Pancreas (tissue), 10 donors: ENCODE data around the gene REEP6. TPM values are rescaled to one million over a fixed set of nuclear protein-coding genes. Genes with fewer than 3 reads are reported as not detected.
"Not testable (repeated sequence)": the region's sequence is repeated elsewhere in the genome, so short reads cannot be mapped to it uniquely, and the experiment has no call there.

Source experiments
- ATAC-seq, 4 donors: fragments of 200-7000 bp; cut with Tn5 transposase; one replicate each; pipeline versions ENCODE4 v1.8.0 to v1.9.1; 2020; ENCODE audit warnings: mild to moderate bottlenecking in 4 of 4, moderate library complexity in 4 of 4
- DNase-seq, 6 donors: peaks; one replicate each; pipeline ENCODE4 v3.0.0-alpha.2; 2020
- FAIRE-seq: peaks from 2 replicates; lab custom pipeline; 2012; peaks lifted over from hg19 to GRCh38; lab: Jason Lieb, UNC
- H3K27ac ChIP-seq, 4 donors: fragments of 200-600 bp; sonication (generic); 1 replicate in 3 of 4; 2 replicates in 1 of 4; pipeline versions ENCODE4 v1.5.0 to v1.8.0; 2020
- H3K27me3 ChIP-seq, 4 donors: fragments of 200-600 bp; one replicate each; pipeline ENCODE4 v1.8.0; 2021
- H3K36me3 ChIP-seq, 3 donors: fragments of 200-600 bp; sonication (generic) in 1 of 3; one replicate each; pipeline versions ENCODE4 v1.5.0 to v1.8.0; 2020 to 2021
- H3K4me1 ChIP-seq, 3 donors: fragments of 200-600 bp; one replicate each; pipeline ENCODE4 v1.8.0; 2021
- H3K4me3 ChIP-seq, 4 donors: fragments of 200-600 bp; sonication (generic) in 2 of 4; one replicate each; pipeline versions ENCODE4 v1.5.0 to v1.8.0; 2020 to 2021
- H3K9me3 ChIP-seq, 4 donors: fragments of 200-600 bp; one replicate each; pipeline ENCODE4 v1.8.0; 2021
- WGBS, 2 donors: extraction: QIAGEN DNeasy Blood & Tissue Kit; methylation state at CpG; one replicate each; pipeline ENCODE4 v1.1.7; 2013; 5-methylcytosine and 5-hydroxymethylcytosine counted together
- intact Hi-C, 3 donors: fragments of 100-400 bp; cut with DNase I; formaldehyde crosslinking; loops; one replicate each; pipeline versions ENCODE4 v1.11.1 to v1.14.2; 2022
- polyA plus RNA-seq, 2 donors: library from polyadenylated mRNA; stranded (reverse); fragments of 200-250 nt; gene quantifications; one replicate each; pipeline ENCODE4 v1.2.3, GENCODE V29; 2013
- total RNA-seq, 6 donors: library from RNA; stranded (reverse); fragmentation: NEBNext Ultra II Directional in 4 of 6; extraction: Animal tissue kit (Norgen Biotek cat#: 25700) in 4 of 6; gene quantifications; one replicate each; pipeline versions ENCODE4 v1.2.1 to v1.2.4, GENCODE V29; 2021 to 2023
- TF ChIP-seq, protein P1 (sequence below), 4 donors: fragments of 200-600 bp; sonication (generic) in 3 of 4; IDR thresholded peaks; one replicate each; pipeline versions ENCODE4 v1.5.0 to v1.8.0; 2021; ENCODE audit warnings: antibody characterized with exemption in 4 of 4
- donor health status: healthy with polysubstance abuse.
- donor health status: DM: no; HTN: no; CAD: no; lungs with moderate emphysema.
- donor health status: DM: no; HTN: no; CAD: no.
- donor health status: control.
- donor health status: control.
- donor health status: Bipolar disorder and iron deficiency.
- donor health status: DM: yes; HTN: yes; CAD: no.
- donor health status: DM: no; HTN: no; CAD: no.
- donor health status: DM: no; HTN: no; CAD: no.
- donor health status: DM: yes; HTN: yes; CAD: no.

The REEP6 gene
- total and polyA plus RNA-seq, 8 donors: 12.6 to 24.1 (median 16.9) TPM

- Histone ChIP-seq H3K36me3 (no peaks in the 10 kb centered on the region), H3K4me3 (no peak overlapping the region), H3K27me3 (no peaks in the 10 kb centered on the region), H3K4me1 (no peaks in the 10 kb centered on the region), H3K27ac (no peak overlapping the region), H3K9me3 (no peaks in the 10 kb centered on the region)
- ATAC-seq (no peak), DNase-seq (no peak), FAIRE-seq (no peak)
- intact Hi-C loops: no loop called here
- 67 to 80% methylated on average over 9 of the region's 9 CpGs for WGBS, 2 donors
- TF ChIP-seq, protein P1, sequence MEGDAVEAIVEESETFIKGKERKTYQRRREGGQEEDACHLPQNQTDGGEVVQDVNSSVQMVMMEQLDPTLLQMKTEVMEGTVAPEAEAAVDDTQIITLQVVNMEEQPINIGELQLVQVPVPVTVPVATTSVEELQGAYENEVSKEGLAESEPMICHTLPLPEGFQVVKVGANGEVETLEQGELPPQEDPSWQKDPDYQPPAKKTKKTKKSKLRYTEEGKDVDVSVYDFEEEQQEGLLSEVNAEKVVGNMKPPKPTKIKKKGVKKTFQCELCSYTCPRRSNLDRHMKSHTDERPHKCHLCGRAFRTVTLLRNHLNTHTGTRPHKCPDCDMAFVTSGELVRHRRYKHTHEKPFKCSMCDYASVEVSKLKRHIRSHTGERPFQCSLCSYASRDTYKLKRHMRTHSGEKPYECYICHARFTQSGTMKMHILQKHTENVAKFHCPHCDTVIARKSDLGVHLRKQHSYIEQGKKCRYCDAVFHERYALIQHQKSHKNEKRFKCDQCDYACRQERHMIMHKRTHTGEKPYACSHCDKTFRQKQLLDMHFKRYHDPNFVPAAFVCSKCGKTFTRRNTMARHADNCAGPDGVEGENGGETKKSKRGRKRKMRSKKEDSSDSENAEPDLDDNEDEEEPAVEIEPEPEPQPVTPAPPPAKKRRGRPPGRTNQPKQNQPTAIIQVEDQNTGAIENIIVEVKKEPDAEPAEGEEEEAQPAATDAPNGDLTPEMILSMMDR (IDR thresholded peaks at IDR 0.05): no peak
Observed at GRCh38 chr19:1532003-1532402, 41.0 kb downstream of the REEP6 start.

DNA sequence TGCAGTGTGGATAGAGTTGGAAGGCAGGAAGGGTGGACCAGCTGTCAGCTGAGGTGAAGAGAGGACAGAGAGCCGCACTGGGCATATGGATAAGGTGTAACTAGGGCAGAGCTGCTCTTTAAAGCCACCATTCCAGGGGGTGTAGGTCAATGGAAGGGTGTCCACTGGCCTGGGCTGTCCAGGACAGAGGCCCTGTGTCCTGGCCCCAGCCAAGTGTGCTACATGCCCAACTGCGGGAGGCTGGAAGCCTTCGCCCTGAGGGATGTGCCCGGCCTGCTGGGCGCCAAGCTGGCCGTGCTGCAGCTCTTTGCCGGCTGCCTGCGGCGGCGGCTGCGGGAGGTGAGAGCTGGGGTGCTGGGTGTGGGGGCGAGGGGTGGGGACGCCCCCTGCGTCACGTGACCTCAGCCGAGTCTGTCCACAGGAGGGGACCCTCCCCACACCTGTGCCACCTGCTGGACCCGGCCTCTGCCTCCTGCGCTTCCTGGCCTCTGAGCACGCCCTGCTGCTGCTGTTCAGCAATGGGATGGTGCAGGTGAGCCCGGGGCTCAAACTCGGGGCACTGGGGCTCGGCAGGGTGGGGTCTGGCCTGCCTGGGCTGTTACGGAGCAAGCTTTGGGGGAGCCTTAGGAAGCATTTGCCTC lies 42.6 kb downstream of the REEP6 start:
- TF ChIP-seq, protein P1 (IDR thresholded peaks at IDR 0.05): no peak
- no peak overlapping the region for H3K27ac ChIP-seq
- 54 to 57% methylated on average over 21 to 23 of the region's 23 CpGs for WGBS, 2 donors
- intact Hi-C loops: no loop called here
- ATAC-seq (no peak), DNase-seq (no peak), FAIRE-seq (no peak)
- no peaks in the 10 kb centered on the region for H3K27me3 ChIP-seq
- no peak overlapping the region for H3K4me3 ChIP-seq
- no peaks in the 10 kb centered on the region for H3K4me1 ChIP-seq
- H3K36me3 ChIP-seq: no peaks in the 10 kb centered on the region
- no peaks in the 10 kb centered on the region for H3K9me3 ChIP-seq

- WGBS, 2 donors: 75 to 79% methylated on average over 14 of the region's 14 CpGs
- Histone ChIP-seq H3K4me1 (no peaks in the 10 kb centered on the region), H3K27me3 (no peaks in the 10 kb centered on the region), H3K9me3 (no peaks in the 10 kb centered on the region), H3K36me3 (no peaks in the 10 kb centered on the region), H3K4me3 (no peak overlapping the region), H3K27ac (no peak overlapping the region)
- TF ChIP-seq, protein P1 (IDR thresholded peaks at IDR 0.05): no peak
- intact Hi-C loops: no loop called here
- FAIRE-seq (no peak), ATAC-seq (no peak), DNase-seq (peak in 1 of 6 donors; percentile 43)
Observed at GRCh38 chr19:1534972-1535371, 44.0 kb downstream of the REEP6 start.

DNA sequence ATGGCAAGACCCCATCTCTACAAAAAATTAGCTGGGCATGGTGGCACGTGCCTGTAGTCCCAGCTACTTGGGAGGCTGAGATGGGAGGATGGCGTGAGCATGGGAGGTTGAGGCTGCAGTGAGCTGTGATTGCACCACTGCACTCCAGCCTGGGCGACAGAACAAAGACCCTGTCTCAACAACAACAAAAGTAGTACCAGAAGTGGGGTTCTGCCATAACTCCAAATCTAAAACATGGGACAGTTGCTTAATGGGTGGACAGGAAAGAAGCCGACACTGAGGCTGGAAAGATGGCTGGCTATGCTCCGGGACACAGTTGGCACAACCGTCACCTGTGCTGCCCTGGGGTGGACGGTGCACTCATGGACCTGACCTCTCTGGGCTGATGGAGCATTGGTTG lies 44.7 kb downstream of the REEP6 start:
- DNase-seq, intact Hi-C loops, H3K4me1 ChIP-seq, FAIRE-seq, H3K36me3 ChIP-seq, H3K4me3 ChIP-seq, H3K27me3 ChIP-seq, H3K9me3 ChIP-seq, H3K27ac ChIP-seq, ATAC-seq: not testable (repeated sequence)
- 92 to 93% methylated on average over 7 of the region's 7 CpGs for WGBS, 2 donors

DNA sequence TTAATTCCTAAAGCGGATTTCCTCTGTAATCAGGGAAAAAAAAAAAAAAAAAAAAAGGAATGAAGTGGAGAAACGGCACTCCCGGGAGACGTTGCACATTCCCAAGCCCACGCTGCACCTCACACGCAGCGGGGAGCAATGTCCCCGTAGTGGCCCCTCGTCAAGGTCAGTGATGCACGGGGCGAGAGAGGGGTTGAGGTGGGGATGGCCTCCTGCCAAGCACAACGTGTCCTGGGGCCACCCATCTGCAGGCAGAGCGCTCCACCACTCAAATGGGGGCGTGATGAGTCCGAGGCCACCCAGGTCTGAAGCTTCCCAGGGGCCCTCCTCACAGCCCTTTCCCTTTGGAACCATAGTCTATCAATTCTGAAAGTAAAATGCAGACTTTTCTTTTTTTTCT lies 48.0 kb downstream of the REEP6 start:
- no peak for DNase-seq
- Histone ChIP-seq H3K27ac (no peak overlapping the region), H3K27me3 (no peaks in the 10 kb centered on the region), H3K4me3 (no peak overlapping the region), H3K9me3 (no peaks in the 10 kb centered on the region), H3K4me1 (no peaks in the 10 kb centered on the region), H3K36me3 (no peaks in the 10 kb centered on the region)
- TF ChIP-seq, protein P1 (IDR thresholded peaks at IDR 0.05): no peak
- intact Hi-C loops: no loop called here
- no peak for ATAC-seq
- no peak for FAIRE-seq
- 11 to 17% methylated on average over 14 to 15 of the region's 15 CpGs for WGBS, 2 donors

GRCh38 chr19:1539749-1540148 lies 48.8 kb downstream of the REEP6 start:
- not testable (repeated sequence) for H3K4me3 ChIP-seq, H3K27ac ChIP-seq, H3K9me3 ChIP-seq, H3K36me3 ChIP-seq, H3K27me3 ChIP-seq, ATAC-seq, FAIRE-seq, H3K4me1 ChIP-seq, DNase-seq
- 65 to 74% methylated on average over 11 of the region's 11 CpGs for WGBS, 2 donors
- intact Hi-C loops: loop anchor here in 2 of 3 donors (10.0 kb wide), 1 partner anchor 225 kb away; no protein-coding TSS in a partner anchor
